IMR-90 (cell line): ENCODE results near the gene PRKCA. TPM values are rescaled to one million over a fixed set of nuclear protein-coding genes. Genes with fewer than 3 reads are reported as not detected.
A peak's percentile ranks its signal among the peaks of the same experiment; 100 is the strongest.

Source experiments
- ATAC-seq: fragments of 200-7000 bp; cut with Tn5 transposase; 2 replicates; pipeline ENCODE4 v1.9.1; 2020; ENCODE audit warnings: low read depth, mild to moderate bottlenecking, moderate library complexity
- BruUV-seq: library from RNA; stranded (reverse); fragments of 400-500 nt; replicated peaks from 2 replicates; lab custom pipeline; 2021; lab: Mats Ljungman, UMichigan
- CTCF ChIA-PET: fragments of 300-600 bp; formaldehyde crosslinking; extraction: SDS; loops from one replicate; lab custom pipeline; 2021; ENCODE audit warnings: antibody characterized with exemption; lab: Yijun Ruan, JAX
- POLR2A ChIA-PET: fragments of 300-600 bp; sonication (Branson Sonifier 250); formaldehyde crosslinking; loops from one replicate; lab custom pipeline; 2022; ENCODE audit warnings: antibody characterized with exemption; ENCODE audit not compliant: unreplicated experiment; lab: Charles Lee
- DNase-seq: peaks from one replicate; pipeline ENCODE4 v3.0.0; 2013
- H2AFZ ChIP-seq: replicated peaks from 2 replicates; pipeline ENCODE3; 2013; ENCODE audit warnings: low read length, mild to moderate bottlenecking; ENCODE audit not compliant: poor library complexity
- H2AK5ac ChIP-seq: 2 replicates; pipeline ENCODE4 v1.6.1; 2013; ENCODE audit warnings: low read depth, low read length, inconsistent platforms
- H2AK9ac ChIP-seq: replicated peaks from 2 replicates; pipeline ENCODE3; 2013; ENCODE audit warnings: mild to moderate bottlenecking, low read depth, low read length, moderate library complexity; ENCODE audit not compliant: poor library complexity
- H2BK120ac ChIP-seq: 2 replicates; pipeline ENCODE4 v1.6.1; 2013; ENCODE audit warnings: low read depth, low read length, inconsistent platforms
- H2BK15ac ChIP-seq: 3 replicates; pipeline ENCODE4 v1.6.1; 2013; ENCODE audit warnings: low read depth, low read length, inconsistent platforms
- H2BK20ac ChIP-seq: 2 replicates; pipeline ENCODE4 v1.6.1; 2013; ENCODE audit warnings: low read depth, mild to moderate bottlenecking, inconsistent platforms, low read length, moderate library complexity
- H2BK5ac ChIP-seq: 2 replicates; pipeline ENCODE4 v1.6.1; 2013; ENCODE audit warnings: mild to moderate bottlenecking, low read depth, low read length, inconsistent platforms; ENCODE audit not compliant: poor library complexity, severe bottlenecking
- H3K14ac ChIP-seq: replicated peaks from 2 replicates; pipeline ENCODE4 v1.6.1; 2013; ENCODE audit warnings: low read depth, low read length, inconsistent platforms
- H3K18ac ChIP-seq: 2 replicates; pipeline ENCODE4 v1.6.1; 2013; ENCODE audit warnings: low read depth, low read length, control low read depth
- H3K23ac ChIP-seq: 2 replicates; pipeline ENCODE4 v1.6.1; 2013; ENCODE audit warnings: low read depth, low read length, inconsistent platforms
- H3K27ac ChIP-seq: 2 replicates; pipeline ENCODE4 v1.5.1; 2013; ENCODE audit warnings: mild to moderate bottlenecking, control low read depth, low read length; ENCODE audit not compliant: insufficient read depth
- H3K27me3 ChIP-seq: 2 replicates; pipeline ENCODE4 v1.6.1; 2013; ENCODE audit warnings: low read length; ENCODE audit not compliant: control insufficient read depth, insufficient read depth
- H3K36me3 ChIP-seq: 2 replicates; pipeline ENCODE4 v1.6.1; 2013; ENCODE audit warnings: low read length, mixed read lengths; ENCODE audit not compliant: control insufficient read depth, insufficient read depth
- H3K4ac ChIP-seq: 2 replicates; pipeline ENCODE4 v1.6.1; 2013; ENCODE audit warnings: low read depth, low read length, inconsistent platforms
- H3K4me1 ChIP-seq: 2 replicates; pipeline ENCODE4 v1.6.1; 2013; ENCODE audit warnings: low read length, mixed read lengths; ENCODE audit not compliant: control insufficient read depth, insufficient read depth
- H3K4me2 ChIP-seq: 2 replicates; pipeline ENCODE4 v1.6.1; 2013; ENCODE audit warnings: low read depth, mild to moderate bottlenecking, control low read depth, low read length, moderate library complexity
- H3K4me3 ChIP-seq: 2 replicates; pipeline ENCODE4 v1.5.1; 2013; ENCODE audit warnings: low read depth, mild to moderate bottlenecking, control low read depth, low read length, moderate library complexity; ENCODE audit not compliant: insufficient read depth
- H3K56ac ChIP-seq: 2 replicates; pipeline ENCODE4 v1.6.1; 2013; ENCODE audit warnings: low read length, inconsistent platforms; ENCODE audit not compliant: insufficient read depth; ENCODE audit errors: extremely low read depth
- H3K79me1 ChIP-seq, 2 experiments: 2 replicates each; pipeline ENCODE4 v1.6.1; 2013; ENCODE audit warnings: low read length in 2 of 2, inconsistent platforms in 1 of 2, low read depth in 1 of 2
- H3K9ac ChIP-seq: 2 replicates; pipeline ENCODE4 v1.6.1; 2013; ENCODE audit warnings: low read depth, low read length, control low read depth
- H3K9me1 ChIP-seq: 2 replicates; pipeline ENCODE4 v1.6.1; 2013; ENCODE audit warnings: low read length, inconsistent platforms; ENCODE audit not compliant: insufficient read depth
- H3K9me3 ChIP-seq: 2 replicates; pipeline ENCODE4 v1.6.1; 2013; ENCODE audit warnings: low read length; ENCODE audit not compliant: control insufficient read depth, insufficient read depth
- H4K20me1 ChIP-seq: 2 replicates; pipeline ENCODE4 v1.6.1; 2013; ENCODE audit warnings: low read length, inconsistent platforms; ENCODE audit not compliant: insufficient read depth
- H4K5ac ChIP-seq: 2 replicates; pipeline ENCODE4 v1.6.1; 2013; ENCODE audit warnings: mild to moderate bottlenecking, low read depth, low read length, control low read depth
- H4K8ac ChIP-seq, 2 experiments: 2 replicates each; pipeline ENCODE4 v1.6.1; 2013; ENCODE audit warnings: low read depth in 2 of 2, low read length in 2 of 2, control low read depth in 1 of 2, inconsistent platforms in 1 of 2
- H4K91ac ChIP-seq: 2 replicates; pipeline ENCODE4 v1.6.1; 2013; ENCODE audit warnings: low read depth, low read length, inconsistent platforms; ENCODE audit not compliant: insufficient read depth
- CEBPB ChIP-seq: IDR thresholded peaks from 2 replicates; pipeline ENCODE4 v1.6.1; 2012; ENCODE audit warnings: low read depth, low read length, improper control_type of control experiment
- CHD1 ChIP-seq: IDR thresholded peaks from 2 replicates; pipeline ENCODE4 v1.6.1; 2012; ENCODE audit warnings: low read depth, low read length, improper control_type of control experiment
- CTCF ChIP-seq: conservative IDR thresholded peaks from 2 replicates; pipeline ENCODE4 v1.5.1; 2012; ENCODE audit warnings: mild to moderate bottlenecking, low read depth, low read length, improper control_type of control experiment
- FOS ChIP-seq: fragments of 150-350 bp; IDR thresholded peaks from 2 replicates; pipeline ENCODE4 v1.6.1; 2016; ENCODE audit warnings: low read depth, low read length
- MAFK ChIP-seq: IDR thresholded peaks from 2 replicates; pipeline ENCODE4 v1.6.1; 2012; ENCODE audit warnings: low read depth, low read length, improper control_type of control experiment
- MAZ ChIP-seq: IDR thresholded peaks from 2 replicates; pipeline ENCODE4 v1.6.1; 2012; ENCODE audit warnings: low read depth, mild to moderate bottlenecking, low read length, improper control_type of control experiment, moderate library complexity, borderline replicate concordance
- MXI1 ChIP-seq: IDR thresholded peaks from 2 replicates; pipeline ENCODE4 v1.6.1; 2012; ENCODE audit warnings: low read depth, mild to moderate bottlenecking, low read length, moderate library complexity, borderline replicate concordance
- NFE2L2 ChIP-seq: fragments of 150-350 bp; IDR thresholded peaks from 2 replicates; pipeline ENCODE4 v1.6.1; 2016; ENCODE audit warnings: low read depth, mild to moderate bottlenecking, low read length
- POLR2A ChIP-seq: IDR thresholded peaks from 2 replicates; pipeline ENCODE4 v1.6.1; 2012; ENCODE audit warnings: mild to moderate bottlenecking, low read depth, low read length
- RAD21 ChIP-seq: IDR thresholded peaks from 2 replicates; pipeline ENCODE4 v1.6.1; 2012; ENCODE audit warnings: low read length, improper control_type of control experiment
- RCOR1 ChIP-seq: IDR thresholded peaks from 2 replicates; pipeline ENCODE4 v1.6.1; 2012; ENCODE audit warnings: mild to moderate bottlenecking, low read length, improper control_type of control experiment; ENCODE audit not compliant: insufficient replicate concordance
- RFX5 ChIP-seq: IDR thresholded peaks from 2 replicates; pipeline ENCODE4 v1.8.0; 2012; ENCODE audit warnings: low read depth, mild to moderate bottlenecking, low read length, moderate library complexity
- SMC3 ChIP-seq: fragments of 150-350 bp; IDR thresholded peaks from 2 replicates; pipeline ENCODE4 v1.6.1; 2016; ENCODE audit warnings: low read depth, mild to moderate bottlenecking, antibody characterized with exemption, low read length, moderate library complexity
- WGBS, 2 experiments: methylation state at CpG; one replicate each; pipeline versions ENCODE4 v1.1.5 to v1.1.7; 2013; ENCODE audit warnings: missing lambda C conversion rate in 2 of 2; ENCODE audit not compliant: insufficient read length in 1 of 2; ENCODE audit errors: extremely low coverage in 2 of 2; 5-methylcytosine and 5-hydroxymethylcytosine counted together
- dilution Hi-C: fragments of 300-500 bp; cut with HindIII; formaldehyde crosslinking; loops from one replicate; pipeline ENCODE4 v1.14.3; 2018; ENCODE audit warnings: low sequenced_read_pairs; ENCODE audit not compliant: unreplicated experiment
- in situ Hi-C: fragments of 300-500 bp; cut with MboI; formaldehyde crosslinking; loops from 3 replicates; pipeline ENCODE4 v1.14.3; 2019; ENCODE audit warnings: low sequenced_read_pairs, inconsistent platforms, mixed read lengths
- intact Hi-C: fragments of 100-400 bp; cut with micrococcal nuclease; formaldehyde crosslinking; loops from 2 replicates; pipeline ENCODE4 v1.10.0; 2022
- polyA plus RNA-seq, 3 experiments: library from polyadenylated mRNA; depleted of rRNA; stranded (reverse); fragments of >200 nt; gene quantifications; 2 replicates each; pipeline ENCODE4 v1.2.3, GENCODE V29; 2012; ENCODE audit warnings: low replicate concordance in 1 of 3
- total RNA-seq: library from RNA; depleted of rRNA; stranded (reverse); fragments of >200 nt; gene quantifications from 2 replicates; pipeline ENCODE4 v1.2.3, GENCODE V29; 2012
- TF ChIP-seq, protein P1 (sequence below): fragments of 150-350 bp; IDR thresholded peaks from 2 replicates; pipeline ENCODE4 v1.6.1; 2017; ENCODE audit warnings: mild to moderate bottlenecking, antibody characterized with exemption, low read length, low read depth
- TF ChIP-seq, protein P2 (sequence below): fragments of 150-350 bp; IDR thresholded peaks from 2 replicates; pipeline ENCODE4 v1.6.1; 2016; ENCODE audit warnings: low read depth, mild to moderate bottlenecking, low read length, moderate library complexity, borderline replicate concordance

Gene PRKCA
- total and polyA plus RNA-seq, 2 of the 4 experiments (the other 2 are of a cell fraction) = 31.0 to 46.0 TPM

DNA sequence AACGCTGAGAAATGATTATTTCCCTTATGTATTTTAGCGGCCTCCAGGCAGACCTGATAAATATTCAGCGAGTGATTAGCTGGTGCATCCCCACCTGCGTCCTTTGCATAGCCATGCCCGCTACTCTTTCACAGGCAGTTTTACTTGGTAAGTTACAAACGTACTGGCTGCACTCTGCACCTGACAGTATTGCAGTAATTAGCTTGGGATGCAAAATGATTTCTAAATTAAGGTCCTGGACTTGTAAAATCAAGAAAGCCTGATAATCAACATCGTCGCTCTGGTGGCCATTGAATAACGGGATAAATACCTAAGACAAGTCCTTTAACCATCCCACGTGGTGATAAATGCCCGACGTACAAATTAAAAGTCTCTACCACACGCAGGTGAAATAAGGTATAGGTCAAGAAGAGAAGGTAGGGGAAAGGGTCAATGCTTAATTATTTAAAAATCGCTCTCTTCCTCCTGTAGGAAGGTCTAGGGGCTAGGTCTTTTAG lies 998 bp upstream of the PRKCA start:
- no peak overlapping the region for H2BK20ac ChIP-seq
- H2AK5ac ChIP-seq = peak overlapping the region; percentile 41
- dilution Hi-C loops = no loop called here
- WGBS, 2 experiments = 67% methylated on average over 3 of the region's 14 CpGs; no CpG with 5 or more reads in 1 of the 2 experiments
- H3K4me2 ChIP-seq = peak overlapping the region; percentile 79
- no TSS peak for BruUV-seq
- H3K9ac ChIP-seq = peak overlapping the region; percentile 86
- H3K14ac ChIP-seq = peak overlapping the region; percentile 73
- H3K9me3 ChIP-seq = no peaks in the 10 kb centered on the region
- H2AFZ ChIP-seq = peak overlapping the region; percentile 83
- TF ChIP-seq, protein P1, sequence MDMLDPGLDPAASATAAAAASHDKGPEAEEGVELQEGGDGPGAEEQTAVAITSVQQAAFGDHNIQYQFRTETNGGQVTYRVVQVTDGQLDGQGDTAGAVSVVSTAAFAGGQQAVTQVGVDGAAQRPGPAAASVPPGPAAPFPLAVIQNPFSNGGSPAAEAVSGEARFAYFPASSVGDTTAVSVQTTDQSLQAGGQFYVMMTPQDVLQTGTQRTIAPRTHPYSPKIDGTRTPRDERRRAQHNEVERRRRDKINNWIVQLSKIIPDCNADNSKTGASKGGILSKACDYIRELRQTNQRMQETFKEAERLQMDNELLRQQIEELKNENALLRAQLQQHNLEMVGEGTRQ = no peak
- TF ChIP-seq RFX5 = no peak
- TF ChIP-seq, protein P2, sequence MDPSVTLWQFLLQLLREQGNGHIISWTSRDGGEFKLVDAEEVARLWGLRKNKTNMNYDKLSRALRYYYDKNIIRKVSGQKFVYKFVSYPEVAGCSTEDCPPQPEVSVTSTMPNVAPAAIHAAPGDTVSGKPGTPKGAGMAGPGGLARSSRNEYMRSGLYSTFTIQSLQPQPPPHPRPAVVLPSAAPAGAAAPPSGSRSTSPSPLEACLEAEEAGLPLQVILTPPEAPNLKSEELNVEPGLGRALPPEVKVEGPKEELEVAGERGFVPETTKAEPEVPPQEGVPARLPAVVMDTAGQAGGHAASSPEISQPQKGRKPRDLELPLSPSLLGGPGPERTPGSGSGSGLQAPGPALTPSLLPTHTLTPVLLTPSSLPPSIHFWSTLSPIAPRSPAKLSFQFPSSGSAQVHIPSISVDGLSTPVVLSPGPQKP = no peak
- no peak for TF ChIP-seq MAFK
- no peak for TF ChIP-seq MXI1
- TF ChIP-seq FOS = no peak
- no peak for TF ChIP-seq CHD1
- TF ChIP-seq RAD21 = no peak
- TF ChIP-seq SMC3 = no peak
- no peak for TF ChIP-seq MAZ
- TF ChIP-seq CEBPB = no peak
- TF ChIP-seq RCOR1 = no peak
- TF ChIP-seq CTCF = no peak
- no peak for TF ChIP-seq NFE2L2
- TF ChIP-seq POLR2A = no peak
- peak overlapping the region; percentile 52; the same call in 1 of the 2 replicates for H3K18ac ChIP-seq
- peak overlapping the region; percentile 85 for H3K4ac ChIP-seq
- peak overlapping the region; percentile 44; the same call in 1 of the 2 replicates for H3K23ac ChIP-seq
- CTCF ChIA-PET = no interaction called here
- H3K27me3 ChIP-seq = no peaks in the 10 kb centered on the region
- H4K8ac ChIP-seq = peak overlapping the region; percentile 53 to 72
- peak overlapping the region; percentile 44 for H3K56ac ChIP-seq
- peak overlapping the region; percentile 84 for H3K4me3 ChIP-seq
- no peak overlapping the region for H4K5ac ChIP-seq
- DNase-seq (no peak), ATAC-seq (no peak)
- intact Hi-C loops = loop anchor here (5.0 kb wide), 2 partner anchors 44 to 131 kb away; no protein-coding TSS in a partner anchor
- no peaks in the 10 kb centered on the region for H3K36me3 ChIP-seq
- peak overlapping the region; percentile 47; the same call in 1 of the 3 replicates for H2BK15ac ChIP-seq
- H4K20me1 ChIP-seq = peaks cover 4% of the 10 kb centered on the region; the same call in 1 of the 2 replicates
- H2BK5ac ChIP-seq = no peak overlapping the region
- peaks cover 3% of the 10 kb centered on the region for H3K4me1 ChIP-seq
- POLR2A ChIA-PET = no interaction called here
- H3K79me1 ChIP-seq = peaks cover 26 to 32% of the 10 kb centered on the region in 2 experiments
- H3K27ac ChIP-seq = peak overlapping the region; percentile 76
- H2BK120ac ChIP-seq = 0 out of 2 replicates have a peak overlapping the region, but pooled peaks have one; percentile 13
- H2AK9ac ChIP-seq = peak overlapping the region; percentile 97
- in situ Hi-C loops = no loop called here
- H4K91ac ChIP-seq = peak overlapping the region; percentile 40
- no peaks in the 10 kb centered on the region for H3K9me1 ChIP-seq
